Lower leg skin (tissue), 4 donors: ENCODE results near the gene VWA5B1. TPM values are rescaled to one million over a fixed set of nuclear protein-coding genes. Genes with fewer than 3 reads are reported as not detected.

Experiments
- DNase-seq, 2 donors: peaks; one replicate each; pipeline ENCODE4 v3.0.0-alpha.2; 2019; ENCODE audit warnings: low spot score in 2 of 2
- H3K4me3 ChIP-seq: fragments of 200-600 bp; sonication (generic); 2 replicates; pipeline ENCODE4 v1.5.1; 2017; ENCODE audit warnings: mild to moderate bottlenecking, low read depth; ENCODE audit not compliant: poor library complexity, severe bottlenecking
- POLR2A ChIP-seq, 2 donors: fragments of 450-650 bp; IDR thresholded peaks; one replicate each; pipeline ENCODE4 v1.6.1; 2016 to 2017; ENCODE audit warnings: antibody characterized with exemption in 2 of 2, mild to moderate bottlenecking in 1 of 2, moderate library complexity in 1 of 2
- WGBS, 2 donors: methylation state at CpG; one replicate each; pipeline ENCODE4 v1.1.5; 2018; 5-methylcytosine and 5-hydroxymethylcytosine counted together
- intact Hi-C: fragments of 100-400 bp; cut with DNase I; formaldehyde crosslinking; loops from one replicate; pipeline ENCODE4 v1.15.0; 2023; ENCODE audit warnings: low total_unique reads
- total RNA-seq, 4 donors: library from RNA; depleted of rRNA; stranded (reverse); fragments of >200 nt; gene quantifications; one replicate each; pipeline ENCODE4 v1.1.0, GENCODE V29; 2016
- TF ChIP-seq, protein P1 (sequence below), 3 donors: fragments of 450-650 bp; IDR thresholded peaks; one replicate each; pipeline ENCODE4 v1.5.1; 2016; ENCODE audit warnings: antibody characterized with exemption in 3 of 3, mild to moderate bottlenecking in 3 of 3, moderate library complexity in 2 of 3

VWA5B1 gene
- total RNA-seq, 4 donors from 2014 or later, result not detected

DNA sequence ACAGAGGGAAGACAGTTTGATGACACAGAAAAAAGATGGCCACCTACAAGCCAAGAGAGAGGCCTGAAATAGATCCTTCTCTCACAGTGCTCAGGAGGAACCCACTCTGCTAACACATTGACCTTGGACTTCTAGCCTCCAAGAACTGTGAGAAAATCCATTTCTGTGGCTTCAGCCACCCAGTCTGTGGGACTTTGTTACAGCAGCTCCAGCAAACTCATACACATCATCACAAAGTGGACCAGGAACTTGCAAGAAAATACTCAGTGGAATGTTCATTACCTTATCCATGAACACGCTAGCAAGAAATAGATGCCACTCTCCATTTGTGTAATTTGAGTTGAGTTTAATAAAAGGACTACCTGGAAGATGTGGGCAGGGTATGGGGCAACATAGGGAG, 38.1 kb upstream of the VWA5B1 start:
- no peak for TF ChIP-seq POLR2A (IDR thresholded peaks at IDR 0.05)
- TF ChIP-seq, protein P1, sequence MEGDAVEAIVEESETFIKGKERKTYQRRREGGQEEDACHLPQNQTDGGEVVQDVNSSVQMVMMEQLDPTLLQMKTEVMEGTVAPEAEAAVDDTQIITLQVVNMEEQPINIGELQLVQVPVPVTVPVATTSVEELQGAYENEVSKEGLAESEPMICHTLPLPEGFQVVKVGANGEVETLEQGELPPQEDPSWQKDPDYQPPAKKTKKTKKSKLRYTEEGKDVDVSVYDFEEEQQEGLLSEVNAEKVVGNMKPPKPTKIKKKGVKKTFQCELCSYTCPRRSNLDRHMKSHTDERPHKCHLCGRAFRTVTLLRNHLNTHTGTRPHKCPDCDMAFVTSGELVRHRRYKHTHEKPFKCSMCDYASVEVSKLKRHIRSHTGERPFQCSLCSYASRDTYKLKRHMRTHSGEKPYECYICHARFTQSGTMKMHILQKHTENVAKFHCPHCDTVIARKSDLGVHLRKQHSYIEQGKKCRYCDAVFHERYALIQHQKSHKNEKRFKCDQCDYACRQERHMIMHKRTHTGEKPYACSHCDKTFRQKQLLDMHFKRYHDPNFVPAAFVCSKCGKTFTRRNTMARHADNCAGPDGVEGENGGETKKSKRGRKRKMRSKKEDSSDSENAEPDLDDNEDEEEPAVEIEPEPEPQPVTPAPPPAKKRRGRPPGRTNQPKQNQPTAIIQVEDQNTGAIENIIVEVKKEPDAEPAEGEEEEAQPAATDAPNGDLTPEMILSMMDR (IDR thresholded peaks at IDR 0.05), result no peak
- 92 to 100% methylated on average over 1 of the region's 1 CpG for WGBS, 2 donors
- intact Hi-C loops, result no loop called here

DNA sequence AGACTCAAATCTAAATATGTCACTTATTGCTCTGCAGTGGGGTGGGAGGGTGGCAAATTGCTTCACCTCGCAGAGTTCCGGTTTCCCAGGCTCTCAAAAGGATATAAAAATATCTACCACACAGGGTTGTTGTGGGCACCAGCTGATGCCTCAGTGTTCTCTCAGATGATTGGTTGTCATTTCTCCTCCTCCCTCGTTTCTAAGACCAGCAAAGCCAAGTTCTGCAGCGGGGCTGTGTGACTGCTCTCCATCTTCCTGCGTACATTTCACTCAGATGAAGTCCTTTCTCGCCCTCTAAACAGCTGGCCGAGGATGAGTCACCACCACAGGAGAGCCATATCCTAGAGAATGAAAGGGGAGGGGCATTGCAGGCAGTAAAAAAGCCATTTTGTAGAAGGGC, 35.0 kb upstream of the VWA5B1 start:
- DNase-seq, result no peak
- intact Hi-C loops, result no loop called here
- 35 to 57% methylated on average over 7 of the region's 7 CpGs for WGBS, 2 donors

More for the DNA sequence above, 38.1 kb upstream of the VWA5B1 start:
- no peak overlapping the region for H3K4me3 ChIP-seq
- DNase-seq, result no peak

DNA sequence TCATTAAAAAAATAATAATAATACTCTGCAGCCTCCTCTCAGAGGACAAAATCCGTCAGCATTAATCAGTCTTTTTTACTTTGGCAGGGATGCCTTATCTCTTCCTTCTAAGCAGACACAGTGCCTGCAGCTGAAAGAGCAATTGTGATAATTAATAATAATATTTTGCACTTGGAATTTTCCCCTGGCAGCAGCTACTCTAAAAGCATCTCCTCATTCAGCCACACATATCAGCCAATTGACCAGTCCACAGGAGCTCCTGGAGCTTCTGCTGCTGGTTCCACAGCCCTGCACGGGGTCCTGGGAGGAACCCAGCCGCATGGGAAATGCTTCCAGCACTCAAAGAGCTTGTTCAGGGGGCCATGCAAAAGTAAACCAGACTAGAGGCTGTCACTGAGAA, 31.0 kb upstream of the VWA5B1 start:
- WGBS, 2 donors, result 48 to 68% methylated on average over 3 of the region's 3 CpGs
- TF ChIP-seq, protein P1 (IDR thresholded peaks at IDR 0.05), result no peak
- no peak for TF ChIP-seq POLR2A (IDR thresholded peaks at IDR 0.05)
- no peak for DNase-seq
- intact Hi-C loops, result no loop called here
- H3K4me3 ChIP-seq, result no peak overlapping the region

More for the DNA sequence above, 35.0 kb upstream of the VWA5B1 start:
- no peak overlapping the region for H3K4me3 ChIP-seq
- TF ChIP-seq, protein P1 (IDR thresholded peaks at IDR 0.05), result no peak
- TF ChIP-seq POLR2A (IDR thresholded peaks at IDR 0.05), result no peak

DNA sequence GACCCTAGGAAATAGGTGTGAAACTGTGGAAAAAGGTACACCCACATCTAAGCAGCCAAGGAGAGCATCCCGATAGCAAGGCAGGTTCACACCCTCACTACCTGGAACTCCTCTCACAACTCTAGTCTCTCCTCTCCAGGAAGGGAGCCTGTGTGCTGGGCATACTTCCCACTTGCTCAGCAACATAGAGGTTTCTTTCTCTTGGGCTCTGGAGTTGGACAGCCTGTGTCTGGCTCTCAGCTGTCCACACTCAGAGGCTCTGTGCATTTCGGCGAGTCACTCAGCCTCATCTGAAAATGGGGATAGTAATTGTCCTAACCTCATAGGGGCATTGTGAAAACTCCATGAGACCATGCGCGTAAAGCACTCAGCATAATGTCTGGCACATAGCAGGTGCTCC, 29.6 kb upstream of the VWA5B1 start:
- intact Hi-C loops, result no loop called here
- TF ChIP-seq, protein P1 (IDR thresholded peaks at IDR 0.05), result no peak
- TF ChIP-seq POLR2A (IDR thresholded peaks at IDR 0.05), result no peak
- H3K4me3 ChIP-seq, result no peak overlapping the region
- 77 to 81% methylated on average over 5 of the region's 5 CpGs for WGBS, 2 donors
- no peak for DNase-seq

DNA sequence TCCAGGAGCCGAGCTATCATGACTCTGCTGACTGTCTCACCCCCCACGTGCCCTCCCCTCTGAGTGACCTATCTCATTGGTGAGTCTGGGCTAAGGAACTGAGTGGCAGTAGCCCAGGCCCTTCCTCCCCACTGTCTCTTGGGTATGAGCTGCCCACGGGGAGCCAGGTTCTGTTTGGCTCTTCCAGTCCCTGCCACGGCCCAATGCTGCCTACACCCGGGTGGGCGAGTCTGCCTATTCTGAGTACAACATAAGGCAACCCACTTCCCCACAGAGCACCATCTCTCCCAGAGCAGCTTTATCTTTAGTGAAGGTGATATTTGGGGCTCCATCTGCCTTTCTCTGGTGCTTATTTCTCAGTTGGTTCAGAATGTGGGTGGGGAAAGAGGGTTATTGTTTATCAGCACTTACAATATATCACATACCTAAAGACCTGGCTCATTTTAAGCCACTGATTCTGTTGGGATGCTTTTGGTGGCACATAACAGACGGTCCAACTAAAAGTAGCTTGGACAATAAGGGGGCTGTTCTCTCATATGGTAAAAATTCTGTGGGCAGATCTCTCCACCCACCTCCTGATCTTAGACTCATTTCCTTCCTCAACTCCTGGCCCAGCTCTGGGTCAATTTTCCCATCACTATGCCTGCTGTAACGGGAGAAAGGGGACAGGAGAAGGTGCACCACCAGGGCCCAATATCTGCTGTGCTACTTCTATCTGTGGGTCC, 27.7 kb upstream of the VWA5B1 start:
- intact Hi-C loops, result no loop called here
- WGBS, 2 donors, result 79 to 80% methylated on average over 8 of the region's 8 CpGs
- no peak for TF ChIP-seq POLR2A (IDR thresholded peaks at IDR 0.05)
- DNase-seq, result no peak
- no peak overlapping the region for H3K4me3 ChIP-seq

DNA sequence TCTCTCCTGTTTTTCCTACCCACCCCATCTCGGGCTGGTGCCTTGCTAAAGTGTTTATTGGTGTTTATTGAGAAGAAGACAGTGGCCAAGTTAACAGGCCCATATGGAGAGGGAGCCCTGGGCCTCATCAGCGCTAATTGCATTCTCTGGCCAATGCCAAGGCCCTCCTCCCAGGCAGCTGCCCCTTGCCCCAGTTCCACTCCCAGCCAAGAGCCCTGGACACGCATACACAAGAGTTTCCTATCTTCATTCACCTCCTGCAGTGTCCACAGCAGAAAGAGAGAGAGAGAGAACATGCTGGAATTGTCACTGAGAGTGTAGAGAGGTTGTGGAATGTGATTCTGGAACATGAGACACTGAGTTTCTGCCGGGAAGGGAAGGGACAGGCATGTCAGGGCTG, 25.4 kb upstream of the VWA5B1 start:
- no peak for TF ChIP-seq POLR2A (IDR thresholded peaks at IDR 0.05)
- TF ChIP-seq, protein P1 (IDR thresholded peaks at IDR 0.05), result no peak
- no peak overlapping the region for H3K4me3 ChIP-seq
- 43 to 56% methylated on average over 4 of the region's 4 CpGs for WGBS, 2 donors
- intact Hi-C loops, result no loop called here
- DNase-seq, result no peak
